Islet precursor cell (in vitro differentiated cells): ENCODE data around the gene NEURL1B.

ENCODE experiments used
- DNase-seq: peaks from one replicate; pipeline ENCODE4 v3.0.0-alpha.2; 2018

NEURL1B gene

GRCh38 chr5:172717481-172718195, 76.6 kb downstream of the NEURL1B start:
- no peak for DNase-seq

GRCh38 chr5:172718527-172719114, 77.6 kb downstream of the NEURL1B start:
- DNase-seq, result no peak

DNA sequence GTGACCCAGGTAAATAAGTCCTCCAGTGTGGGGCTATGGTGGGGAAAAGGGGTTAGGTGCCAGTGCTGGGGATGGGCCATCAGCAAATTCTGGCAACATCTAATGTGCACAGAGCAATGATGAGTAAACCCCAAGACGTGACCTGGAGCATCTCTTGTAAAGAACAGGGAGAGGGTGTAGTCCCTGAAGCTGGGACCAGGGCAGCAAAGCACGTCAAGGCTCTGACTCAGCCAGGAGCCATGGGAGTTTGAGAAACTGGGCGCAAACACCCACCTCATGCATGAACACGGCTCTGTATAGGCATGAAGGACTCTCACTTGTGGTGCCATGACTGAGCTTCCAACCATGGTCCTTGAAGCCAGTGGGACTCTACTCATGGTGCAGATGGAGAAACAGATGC, 78.1 kb downstream of the NEURL1B start:
- DNase-seq, result no peak

DNA sequence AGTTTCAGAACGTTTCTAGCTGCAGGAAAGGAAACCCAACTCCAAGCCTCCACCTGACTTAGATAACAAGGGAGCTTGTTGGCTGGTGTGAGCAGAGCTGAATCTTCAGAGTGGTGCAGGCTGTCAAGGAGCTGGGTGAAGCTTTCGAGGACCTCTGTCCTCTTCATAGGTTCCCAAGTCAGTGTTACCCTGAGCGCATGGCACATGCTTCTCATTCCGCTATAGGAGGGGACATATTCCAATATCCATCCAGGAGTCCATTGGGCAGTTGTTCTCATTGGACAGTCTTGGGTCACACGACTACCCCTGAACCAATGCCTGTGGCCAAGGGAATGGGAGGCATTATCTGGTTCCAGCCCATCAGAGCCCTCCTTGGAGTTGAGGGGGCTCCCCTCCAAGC, 79.6 kb downstream of the NEURL1B start:
- DNase-seq, result no peak

GRCh38 chr5:172721455-172722326, 80.6 kb downstream of the NEURL1B start:
- no peak for DNase-seq

- DNase-seq, result no peak
Observed at GRCh38 chr5:172722327-172722815, 81.3 kb downstream of the NEURL1B start.

DNA sequence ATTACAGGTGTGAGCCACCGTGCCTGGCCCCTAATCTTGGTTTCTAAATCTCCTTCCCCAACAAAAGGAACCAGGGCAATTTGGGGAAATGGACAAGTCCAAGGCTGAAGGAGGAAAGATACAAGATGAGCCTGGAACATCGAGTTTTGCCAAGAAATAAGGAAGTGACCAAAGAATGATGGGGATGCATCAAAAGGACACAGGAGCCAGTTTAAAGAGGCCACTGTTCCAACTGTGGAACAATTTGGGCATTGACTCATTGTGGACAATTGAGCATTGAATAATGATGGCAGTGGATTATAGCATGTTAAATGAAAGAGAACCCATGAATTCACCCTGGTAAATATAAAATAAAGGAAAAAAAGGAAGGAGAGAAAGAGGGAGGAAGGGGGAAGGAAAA, 82.4 kb downstream of the NEURL1B start:
- DNase-seq, result no peak

GRCh38 chr5:172724242-172725183, 83.5 kb downstream of the NEURL1B start:
- no peak for DNase-seq

DNA sequence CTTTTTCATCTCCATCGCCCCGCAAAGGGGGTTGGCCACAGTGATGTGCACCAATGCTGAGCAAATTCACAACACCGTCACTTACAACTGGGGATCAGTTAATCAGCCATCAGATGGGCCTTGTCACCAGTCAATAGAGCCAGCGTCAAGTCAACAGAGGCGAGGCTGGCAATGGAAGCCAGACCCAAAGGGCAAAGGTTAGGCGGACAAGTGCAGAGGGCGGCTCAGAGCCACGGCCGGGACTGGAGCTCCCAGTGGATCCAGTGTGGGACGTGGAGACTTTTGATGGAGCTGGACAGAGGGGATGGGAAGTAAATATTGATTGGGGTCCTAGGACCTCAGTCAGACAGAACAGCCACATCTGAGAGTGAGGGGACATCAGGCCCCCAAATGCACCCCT, 84.2 kb downstream of the NEURL1B start:
- DNase-seq, result no peak

- DNase-seq, result no peak
Observed at GRCh38 chr5:172725785-172726184, 84.7 kb downstream of the NEURL1B start.

DNA sequence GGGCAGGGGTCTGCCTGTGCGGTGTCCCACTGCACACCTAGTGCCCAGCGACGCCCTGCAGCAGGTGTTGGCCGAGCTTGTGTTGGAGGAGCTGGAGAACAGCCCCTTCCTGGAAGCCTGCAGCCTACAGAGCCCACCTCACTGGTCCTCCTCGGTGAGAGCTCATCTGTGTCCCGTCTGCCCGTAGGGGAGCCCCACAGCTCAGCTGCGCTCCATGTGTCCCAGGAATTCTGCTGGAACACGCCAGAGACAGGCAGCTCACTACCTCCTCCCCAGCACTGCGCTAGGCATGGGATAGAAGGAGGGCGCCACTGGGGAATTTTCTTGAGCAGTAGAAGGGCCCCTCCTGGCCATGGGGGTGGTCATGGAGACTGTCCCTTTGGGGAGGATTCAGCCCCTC, 85.9 kb downstream of the NEURL1B start:
- no peak for DNase-seq

DNA sequence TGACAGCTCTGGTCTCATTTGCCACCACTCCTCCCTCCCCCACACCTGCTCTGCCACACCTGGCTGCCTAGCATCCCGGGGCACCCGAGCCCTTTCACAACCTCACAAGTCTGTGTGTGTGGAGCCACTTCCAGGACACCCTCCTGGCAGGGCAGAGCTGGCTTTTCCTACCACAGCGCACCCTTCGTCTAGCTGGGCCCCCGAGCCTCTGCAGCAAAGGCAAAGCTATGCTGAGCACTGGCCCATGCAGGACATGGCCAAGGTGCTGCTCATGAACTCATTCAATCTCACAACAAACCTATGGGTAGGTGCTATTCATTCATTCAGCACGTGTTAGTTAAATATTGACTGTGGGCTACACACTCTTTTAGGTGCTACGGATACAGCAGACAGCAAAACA, 86.5 kb downstream of the NEURL1B start:
- no peak for DNase-seq

GRCh38 chr5:172728481-172729241, 87.6 kb downstream of the NEURL1B start:
- DNase-seq, result no peak

GRCh38 chr5:172729588-172729987, 88.5 kb downstream of the NEURL1B start:
- DNase-seq, result no peak

DNA sequence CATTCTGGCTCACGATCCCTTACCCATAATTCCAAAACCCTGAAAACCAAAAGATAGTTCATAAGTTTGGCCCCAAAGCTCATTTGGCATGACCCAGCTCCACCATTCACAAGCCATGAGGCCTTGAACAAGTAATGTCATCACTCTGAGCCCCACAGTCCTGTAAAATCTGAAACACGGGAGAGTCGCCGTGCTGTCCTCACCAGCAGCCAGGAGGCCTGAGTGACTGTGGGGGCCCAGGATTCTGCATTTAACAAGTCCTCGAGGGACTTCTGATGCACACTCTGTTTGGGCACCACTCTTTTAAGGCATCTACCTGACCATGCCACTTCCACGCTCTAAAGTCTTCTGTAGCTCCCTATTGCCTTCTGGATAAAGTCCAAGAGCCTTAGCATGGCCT, 89.2 kb downstream of the NEURL1B start:
- DNase-seq, result no peak

- peak; percentile 96 for DNase-seq
Observed at GRCh38 chr5:172730981-172731679, 90.1 kb downstream of the NEURL1B start.

DNA sequence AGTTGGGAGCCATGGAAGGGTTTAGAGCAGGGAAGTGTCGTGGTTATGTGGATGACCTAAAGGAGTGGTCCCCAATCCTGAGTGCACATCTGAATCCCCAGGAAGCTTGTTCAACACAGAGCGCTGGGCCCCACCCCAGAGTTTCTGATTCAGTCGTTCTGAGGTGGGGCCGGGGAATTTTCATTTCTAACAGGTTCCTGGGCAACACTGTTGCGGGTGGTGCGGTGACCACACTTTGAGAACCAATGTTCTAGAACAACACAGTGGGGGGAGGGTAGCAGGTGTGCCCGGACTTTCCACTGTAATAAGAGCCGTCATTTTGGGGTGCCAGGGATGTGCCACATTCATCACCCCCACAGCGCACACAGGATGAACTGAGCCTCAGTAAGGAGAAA, 90.6 kb downstream of the NEURL1B start:
- no peak for DNase-seq

DNA sequence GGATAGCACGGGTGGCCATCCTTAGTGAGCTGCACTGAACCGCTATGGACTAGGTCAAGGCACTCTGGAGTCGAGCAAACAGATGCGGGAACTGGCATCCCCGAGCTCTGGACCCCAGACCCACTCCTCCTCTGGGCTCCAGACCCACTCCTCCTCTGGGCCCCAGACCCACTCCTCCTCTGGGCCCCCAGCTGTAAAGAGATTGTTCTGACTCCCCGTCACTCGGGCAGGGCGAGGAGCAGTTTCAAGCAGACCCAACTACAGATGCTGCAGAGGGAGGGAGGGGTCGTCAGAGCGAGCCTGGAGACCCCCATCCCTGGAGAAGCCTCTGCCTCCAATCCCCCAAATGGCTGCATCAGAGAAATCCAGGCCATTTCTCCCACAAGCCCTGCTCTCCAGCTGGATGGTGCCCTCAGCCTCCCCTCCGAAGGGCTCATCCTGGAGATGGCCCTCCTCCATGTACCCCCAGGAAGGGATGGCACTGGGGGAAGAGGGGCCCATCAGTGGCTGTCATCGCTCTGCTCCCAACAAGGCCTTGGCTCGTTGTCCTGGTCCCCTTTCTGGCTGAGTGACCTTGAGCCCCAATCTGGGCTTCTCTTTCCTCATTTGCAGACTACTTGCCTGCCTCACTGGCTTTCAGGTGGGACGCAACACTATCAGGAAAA, 91.3 kb downstream of the NEURL1B start:
- DNase-seq, result no peak

DNA sequence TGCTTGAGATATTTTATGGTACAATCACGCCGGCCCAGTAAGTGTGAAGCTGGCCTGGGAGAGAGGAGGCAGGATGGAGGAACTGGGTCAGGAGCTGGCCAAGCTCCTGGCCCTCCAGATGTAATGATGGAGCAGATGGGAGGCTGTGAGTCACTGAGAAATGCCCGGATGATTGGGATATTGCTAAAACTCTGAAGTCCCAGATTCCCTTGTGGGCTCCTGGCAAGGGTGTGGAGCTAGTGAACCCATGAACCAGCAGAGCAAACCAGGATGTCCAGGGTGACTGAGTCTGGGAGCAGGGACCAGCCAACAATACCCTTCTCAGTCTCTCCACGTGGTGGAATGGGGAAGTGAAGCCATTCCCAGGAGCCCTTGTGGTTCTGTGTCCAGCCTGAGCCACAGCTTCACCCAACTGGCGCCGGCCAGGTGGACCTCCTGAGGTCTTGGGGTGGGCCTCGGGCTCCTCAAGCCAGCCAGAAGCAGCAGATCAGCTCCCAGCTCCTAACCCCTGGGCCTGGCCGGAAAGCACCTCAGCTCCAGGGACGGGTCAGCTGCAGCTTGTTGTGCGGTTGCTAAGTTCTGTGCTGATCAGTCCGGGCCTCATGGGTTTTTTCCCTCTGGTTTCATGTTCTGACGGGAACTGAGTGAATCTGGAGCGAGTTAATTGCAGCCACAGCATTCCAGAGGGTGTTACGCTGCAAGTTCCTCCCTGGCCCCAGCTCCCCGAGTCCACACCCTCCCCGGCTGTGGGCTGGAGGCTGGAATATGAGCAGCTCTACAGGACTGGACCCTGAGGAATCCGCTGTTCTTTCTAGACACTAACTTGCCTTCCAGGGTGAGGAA, 92.3 kb downstream of the NEURL1B start:
- DNase-seq, result peak; percentile 96

DNA sequence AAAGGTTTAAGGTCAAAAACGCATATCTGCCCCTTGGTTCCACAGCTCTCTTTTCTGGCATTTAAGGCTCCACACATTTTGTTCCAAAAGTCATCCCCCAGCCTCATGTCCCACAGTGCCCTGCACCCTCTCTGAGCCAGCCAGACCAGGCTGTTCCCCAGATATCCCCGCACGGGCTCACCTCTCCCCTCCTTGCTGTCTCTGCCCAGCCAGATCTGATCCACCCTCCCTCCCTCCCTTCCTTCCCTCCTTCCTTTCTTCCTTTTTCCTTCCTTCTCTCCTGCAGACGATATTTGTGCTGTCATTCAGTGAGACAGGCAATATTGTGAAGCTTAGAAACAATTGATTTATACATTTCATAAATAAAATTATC, 92.9 kb downstream of the NEURL1B start:
- no peak for DNase-seq
